Fibroblast of lung (primary cell): ENCODE results near the gene NUDT5. TPM values are rescaled to one million over a fixed set of nuclear protein-coding genes. Genes with fewer than 3 reads are reported as not detected.

Source experiments
- DNase-seq, 2 donors: peaks; one replicate each; pipeline versions ENCODE4 v3.0.0 to v3.0.0-alpha.2; 2010; ENCODE audit warnings: low read depth in 2 of 2
- H2AFZ ChIP-seq: 2 replicates; pipeline ENCODE4 v1.5.1; 2012; ENCODE audit warnings: low read length, control low read depth, inconsistent platforms
- H3K27ac ChIP-seq: 2 replicates; pipeline ENCODE4 v1.5.1; 2011; ENCODE audit warnings: low read length, control low read depth; ENCODE audit not compliant: insufficient read depth
- H3K27me3 ChIP-seq: 2 replicates; pipeline ENCODE4 v1.5.1; 2011; ENCODE audit warnings: mild to moderate bottlenecking, low read length; ENCODE audit not compliant: control insufficient read depth, insufficient read depth
- H3K36me3 ChIP-seq: 2 replicates; pipeline ENCODE4 v1.5.1; 2011; ENCODE audit warnings: low read length; ENCODE audit not compliant: control insufficient read depth, insufficient read depth
- H3K4me1 ChIP-seq: 2 replicates; pipeline ENCODE4 v1.5.1; 2011; ENCODE audit warnings: low read length; ENCODE audit not compliant: control insufficient read depth, insufficient read depth; ENCODE audit errors: extremely low read depth
- H3K4me2 ChIP-seq: 2 replicates; pipeline ENCODE4 v1.5.1; 2011; ENCODE audit warnings: low read length, control low read depth; ENCODE audit not compliant: insufficient read depth; ENCODE audit errors: extremely low read depth
- H3K4me3 ChIP-seq, 4 experiments: fragments of 200-600 bp in 1 of 4; sonication (generic) in 1 of 4; replicated peaks in 1 of 4; 2 replicates each; pipeline ENCODE4 v1.5.1; 2011 to 2016; ENCODE audit warnings: low read length in 4 of 4, low read depth in 3 of 4, mild to moderate bottlenecking in 3 of 4, control low read depth in 2 of 4, inconsistent platforms in 1 of 4, mixed read lengths in 1 of 4; ENCODE audit not compliant: insufficient read depth in 1 of 4; ENCODE audit errors: control extremely low read depth in 1 of 4
- H3K79me2 ChIP-seq: 2 replicates; pipeline ENCODE4 v1.5.1; 2012; ENCODE audit warnings: mild to moderate bottlenecking, low read length, inconsistent platforms; ENCODE audit not compliant: control insufficient read depth, insufficient read depth
- H3K9ac ChIP-seq: 2 replicates; pipeline ENCODE4 v1.5.1; 2011; ENCODE audit warnings: mild to moderate bottlenecking, low read length, control low read depth; ENCODE audit not compliant: insufficient read depth
- H3K9me3 ChIP-seq: 2 replicates; pipeline ENCODE4 v1.5.1; 2012; ENCODE audit warnings: low read depth, low read length; ENCODE audit not compliant: control insufficient read depth, insufficient read depth
- H4K20me1 ChIP-seq: 2 replicates; pipeline ENCODE4 v1.5.1; 2011; ENCODE audit warnings: low read length; ENCODE audit not compliant: control insufficient read depth, insufficient read depth; ENCODE audit errors: extremely low read depth
- CTCF ChIP-seq, 2 donors: IDR thresholded peaks in 1 of 2; conservative IDR thresholded peaks in 1 of 2; 1 replicate in 1 of 2; 2 replicates in 1 of 2; pipeline ENCODE4 v1.5.1; 2011 to 2012; ENCODE audit warnings: low read length in 2 of 2, control low read depth in 1 of 2, inconsistent platforms in 1 of 2, low read depth in 1 of 2, mild to moderate bottlenecking in 1 of 2
- EZH2 ChIP-seq: IDR thresholded peaks from 2 replicates; pipeline ENCODE4 v1.5.1; 2012; ENCODE audit warnings: low read length, control low read depth, mild to moderate bottlenecking; ENCODE audit errors: missing control alignments
- polyA plus RNA-seq, 2 donors: library from polyadenylated mRNA; depleted of rRNA in 1 of 2; stranded (reverse) in 1 of 2; unstranded in 1 of 2; fragments of >200 nt; gene quantifications; 2 replicates each; pipeline ENCODE4 v1.2.1, GENCODE V29; 2011 to 2012; ENCODE audit warnings: missing spikeins in 1 of 2
- total RNA-seq: library from RNA; depleted of rRNA; stranded (reverse); fragments of >200 nt; gene quantifications from 2 replicates; pipeline ENCODE4 v1.2.1, GENCODE V29; 2014

NUDT5 gene
- total and polyA plus RNA-seq, 2 donors (not counting 1 experiment from before 2014, with no cell fraction given), result 58.8 to 69.4 TPM

- no peak for TF ChIP-seq CTCF (conservative IDR thresholded peaks at IDR 0.05 in 1 of 2, IDR thresholded peaks at IDR 0.05 in 1 of 2; ENCODE audit: low read depth in 1 of 2, low read length in 2 of 2)
- no peak for TF ChIP-seq EZH2
- no peak overlapping the region for H3K9ac ChIP-seq
- H3K79me2 ChIP-seq, result peaks cover 8% of the 10 kb centered on the region
- H4K20me1 ChIP-seq, result no peaks in the 10 kb centered on the region
- H2AFZ ChIP-seq, result no peak overlapping the region
- no peaks in the 10 kb centered on the region for H3K9me3 ChIP-seq
- no peaks in the 10 kb centered on the region for H3K27me3 ChIP-seq
- H3K4me1 ChIP-seq, result no peaks in the 10 kb centered on the region
- no peak overlapping the region for H3K4me2 ChIP-seq
- no peak overlapping the region for H3K4me3 ChIP-seq
- H3K27ac ChIP-seq, result no peak overlapping the region
- H3K36me3 ChIP-seq, result peaks cover 2% of the 10 kb centered on the region
- no peak for DNase-seq
Observed at GRCh38 chr10:12208460-12208859, 12.8 kb upstream of the NUDT5 start.

- Histone ChIP-seq H3K4me3 (no peak overlapping the region), H3K4me1 (no peaks in the 10 kb centered on the region), H3K9ac (no peak overlapping the region), H3K36me3 (peaks cover 5% of the 10 kb centered on the region), H3K27me3 (no peaks in the 10 kb centered on the region), H3K4me2 (no peak overlapping the region), H2AFZ (no peak overlapping the region), H3K79me2 (peaks cover 17% of the 10 kb centered on the region), H3K27ac (no peak overlapping the region), H3K9me3 (no peaks in the 10 kb centered on the region), H4K20me1 (no peaks in the 10 kb centered on the region)
- TF ChIP-seq CTCF (conservative IDR thresholded peaks at IDR 0.05 in 1 of 2, IDR thresholded peaks at IDR 0.05 in 1 of 2; ENCODE audit: low read depth in 1 of 2, low read length in 2 of 2) (no peak), EZH2 (no peak)
- no peak for DNase-seq
Observed at GRCh38 chr10:12207114-12207513, 11.4 kb upstream of the NUDT5 start.

GRCh38 chr10:12205082-12205481 is 9.4 kb upstream of the NUDT5 start:
- no peaks in the 10 kb centered on the region for H4K20me1 ChIP-seq
- H3K36me3 ChIP-seq, result peaks cover 5% of the 10 kb centered on the region
- H3K79me2 ChIP-seq, result peaks cover 26% of the 10 kb centered on the region

More at GRCh38 chr10:12205082-12205481, 9.4 kb upstream of the NUDT5 start:
- Histone ChIP-seq H3K4me3 (no peak overlapping the region), H3K27me3 (no peaks in the 10 kb centered on the region), H3K9me3 (no peaks in the 10 kb centered on the region), H3K4me2 (no peak overlapping the region), H3K27ac (no peak overlapping the region), H3K9ac (no peak overlapping the region), H3K4me1 (no peaks in the 10 kb centered on the region), H2AFZ (no peak overlapping the region)
- no peak for TF ChIP-seq EZH2
- TF ChIP-seq CTCF (conservative IDR thresholded peaks at IDR 0.05 in 1 of 2, IDR thresholded peaks at IDR 0.05 in 1 of 2; ENCODE audit: low read depth in 1 of 2, low read length in 2 of 2), result no peak
- no peak for DNase-seq
